ENCODE data around the gene SHISA9.

Gene SHISA9

DNA sequence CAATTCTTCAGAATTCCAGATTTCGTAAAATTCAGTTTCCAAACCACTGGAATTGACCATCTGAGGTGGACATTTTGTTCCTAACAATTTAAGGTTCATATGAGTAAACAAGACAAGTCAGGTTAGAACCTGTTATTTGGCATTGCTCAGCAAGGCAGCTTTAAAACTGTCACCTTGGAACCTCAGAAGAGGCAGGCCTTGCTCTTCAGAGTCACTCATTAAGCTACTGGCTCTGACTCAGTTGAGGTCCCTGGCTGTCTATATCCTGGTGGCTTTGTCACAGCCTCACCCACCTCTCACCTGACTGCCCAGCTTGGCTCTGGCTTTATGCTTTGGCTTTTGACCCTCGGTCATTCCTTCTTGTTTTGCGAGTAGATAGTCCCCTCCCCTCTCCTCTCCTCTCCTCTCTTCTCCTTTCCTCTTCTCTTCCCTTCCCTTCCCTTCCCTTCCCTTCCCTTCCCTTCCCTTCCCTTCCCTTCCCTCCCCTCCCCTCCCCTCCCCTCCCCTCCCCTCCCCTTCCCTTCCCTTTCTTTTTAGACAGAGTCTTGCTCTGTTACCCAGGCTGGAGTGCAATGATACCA, 238.4 kb downstream of the SHISA9 start:
- Mint-ChIP-seq H3K27me3 (peaks cover 5% of the 10 kb centered on the region), H3K9me3 (no peaks in the 10 kb centered on the region), H3K4me1 (no peaks in the 10 kb centered on the region), H3K27ac (no peak overlapping the region), H3K4me3 (no peak overlapping the region), H3K36me3 (ENCODE audit: low read depth) (no peaks in the 10 kb centered on the region)
- DNase-seq (no peak), ATAC-seq (no peak)

DNA sequence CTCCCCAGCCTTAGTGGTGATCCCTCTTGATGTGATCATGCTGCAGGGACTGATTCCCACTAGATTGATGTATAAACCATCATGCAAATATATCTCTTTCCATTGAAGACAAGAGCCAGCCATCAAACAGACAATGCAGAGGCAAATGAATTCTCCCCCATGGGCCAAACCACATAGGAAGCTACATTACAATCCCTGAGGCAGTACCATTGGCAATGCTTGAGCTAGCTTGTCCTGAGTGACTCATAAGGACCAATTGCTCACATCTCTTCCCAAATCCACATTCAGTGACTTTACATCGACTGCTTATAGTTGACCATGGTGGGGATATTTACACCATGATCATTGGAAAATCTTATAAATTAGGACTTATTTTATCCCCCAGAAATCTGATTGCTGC, 242.2 kb downstream of the SHISA9 start:
- ATAC-seq, result no peak
- no peaks in the 10 kb centered on the region for H3K4me1 Mint-ChIP-seq
- no peak for DNase-seq
- no peak overlapping the region for H3K27ac Mint-ChIP-seq
- no peaks in the 10 kb centered on the region for H3K36me3 Mint-ChIP-seq (ENCODE audit: low read depth)
- H3K9me3 Mint-ChIP-seq, result peaks cover 5% of the 10 kb centered on the region
- H3K4me3 Mint-ChIP-seq, result no peak overlapping the region
- peaks cover 5% of the 10 kb centered on the region for H3K27me3 Mint-ChIP-seq

DNA sequence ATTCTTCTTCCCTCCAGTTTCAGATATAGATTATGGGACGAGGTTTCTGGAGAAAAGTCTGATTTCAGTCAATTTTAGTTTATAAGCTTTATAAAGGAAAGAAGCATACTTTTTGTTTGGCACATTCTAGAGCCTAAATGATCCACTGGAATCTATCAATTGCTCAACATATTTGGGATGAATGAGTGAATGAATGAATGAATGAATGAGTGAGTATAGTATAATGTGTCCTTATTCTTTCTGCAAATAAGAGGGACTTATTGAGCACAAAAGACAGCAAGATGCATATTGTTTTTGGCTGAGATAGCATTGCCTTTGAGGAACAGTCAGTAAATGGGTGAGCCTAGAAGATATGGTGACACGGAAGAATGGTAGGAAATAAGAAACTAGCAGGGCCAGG, 245.4 kb downstream of the SHISA9 start:
- Mint-ChIP-seq H3K27me3 (no peaks in the 10 kb centered on the region), H3K27ac (no peak overlapping the region), H3K4me3 (no peak overlapping the region), H3K36me3 (ENCODE audit: low read depth) (no peaks in the 10 kb centered on the region), H3K4me1 (no peaks in the 10 kb centered on the region), H3K9me3 (peaks cover 5% of the 10 kb centered on the region)
- no peak for DNase-seq
- no peak for ATAC-seq

DNA sequence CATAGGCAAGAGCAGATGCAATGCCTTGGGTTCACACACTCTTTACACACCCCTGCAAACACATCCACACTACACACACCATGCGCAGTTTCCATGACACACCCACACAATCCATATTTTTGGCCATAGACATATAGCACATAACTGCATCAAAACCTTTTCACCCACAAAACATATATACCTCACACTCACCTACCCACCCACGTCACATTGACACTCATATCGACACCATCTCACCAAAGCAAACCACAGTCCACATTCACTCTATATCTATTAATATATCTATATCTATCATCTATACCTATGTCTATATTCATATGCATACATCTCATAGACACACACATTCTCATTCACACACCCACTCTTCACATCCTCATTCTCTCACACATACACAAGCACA, 246.9 kb downstream of the SHISA9 start:
- H3K4me1 Mint-ChIP-seq, result no peaks in the 10 kb centered on the region
- H3K27me3 Mint-ChIP-seq, result no peaks in the 10 kb centered on the region
- no peaks in the 10 kb centered on the region for H3K36me3 Mint-ChIP-seq (ENCODE audit: low read depth)
- no peak for DNase-seq
- H3K27ac Mint-ChIP-seq, result no peak overlapping the region
- H3K4me3 Mint-ChIP-seq, result no peak overlapping the region
- peaks cover 5% of the 10 kb centered on the region for H3K9me3 Mint-ChIP-seq
- ATAC-seq, result no peak

DNA sequence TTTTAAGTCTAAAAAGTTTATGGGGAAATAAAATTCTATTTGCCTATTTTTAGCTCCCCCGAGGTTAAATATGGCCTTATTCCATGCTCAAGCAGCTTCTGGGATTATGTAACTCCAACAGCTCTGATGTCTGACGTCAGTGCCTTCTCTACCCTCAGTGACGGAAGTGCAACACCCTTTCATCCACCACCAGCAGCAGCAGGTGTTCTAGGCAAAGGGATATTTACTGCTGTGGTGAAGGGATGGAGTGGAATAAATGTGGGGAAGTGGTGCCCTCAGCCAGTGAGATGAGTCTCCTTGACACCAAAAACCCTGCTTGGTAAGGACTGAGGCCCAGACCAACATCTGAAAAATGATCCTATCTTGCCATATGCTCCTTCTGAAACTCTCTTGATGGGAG, 247.4 kb downstream of the SHISA9 start:
- H3K27ac Mint-ChIP-seq, result no peak overlapping the region
- peaks cover 5% of the 10 kb centered on the region for H3K9me3 Mint-ChIP-seq
- no peak overlapping the region for H3K4me3 Mint-ChIP-seq
- no peaks in the 10 kb centered on the region for H3K27me3 Mint-ChIP-seq
- no peaks in the 10 kb centered on the region for H3K36me3 Mint-ChIP-seq (ENCODE audit: low read depth)
- ATAC-seq, result no peak
- no peaks in the 10 kb centered on the region for H3K4me1 Mint-ChIP-seq
- no peak for DNase-seq

DNA sequence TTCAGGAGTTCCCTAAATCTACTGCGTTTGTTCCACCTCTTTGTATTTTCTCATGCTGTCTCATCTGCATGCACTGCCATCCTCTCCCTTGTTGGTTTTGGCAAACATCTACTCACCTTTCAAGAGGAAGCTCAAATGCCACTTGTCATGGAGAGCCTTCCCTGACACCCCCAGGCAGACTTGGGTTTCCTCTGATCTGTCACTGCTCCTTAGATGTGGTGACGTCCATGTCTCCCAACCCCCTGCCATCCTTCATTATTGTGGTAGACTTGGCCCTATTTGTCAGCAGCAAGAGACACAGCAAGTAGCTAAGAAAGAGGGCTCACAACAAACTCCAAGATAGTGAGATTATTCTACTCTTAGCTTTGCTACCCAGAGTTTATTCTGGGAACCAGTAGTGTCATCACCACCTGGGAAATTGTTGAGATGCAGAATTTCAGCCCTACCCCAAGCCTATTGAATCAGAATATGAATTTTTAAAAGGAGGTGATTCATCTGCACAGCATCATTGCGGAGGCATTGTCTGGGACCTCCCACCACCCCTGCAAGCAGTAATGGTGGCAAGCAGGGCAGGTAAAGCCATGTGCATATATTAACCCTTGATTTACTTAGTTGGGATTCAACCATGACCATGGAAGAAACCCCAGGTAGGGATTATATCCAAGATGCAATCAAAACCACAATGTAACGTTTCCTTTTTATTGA, 248.9 kb downstream of the SHISA9 start:
- H3K36me3 Mint-ChIP-seq (ENCODE audit: low read depth), result no peaks in the 10 kb centered on the region
- ATAC-seq (no peak), DNase-seq (no peak)
- H3K4me1 Mint-ChIP-seq, result no peaks in the 10 kb centered on the region
- H3K4me3 Mint-ChIP-seq, result no peak overlapping the region
- no peak overlapping the region for H3K27ac Mint-ChIP-seq
- H3K27me3 Mint-ChIP-seq, result peaks cover under 1% of the 10 kb centered on the region
- peaks cover 12% of the 10 kb centered on the region for H3K9me3 Mint-ChIP-seq

DNA sequence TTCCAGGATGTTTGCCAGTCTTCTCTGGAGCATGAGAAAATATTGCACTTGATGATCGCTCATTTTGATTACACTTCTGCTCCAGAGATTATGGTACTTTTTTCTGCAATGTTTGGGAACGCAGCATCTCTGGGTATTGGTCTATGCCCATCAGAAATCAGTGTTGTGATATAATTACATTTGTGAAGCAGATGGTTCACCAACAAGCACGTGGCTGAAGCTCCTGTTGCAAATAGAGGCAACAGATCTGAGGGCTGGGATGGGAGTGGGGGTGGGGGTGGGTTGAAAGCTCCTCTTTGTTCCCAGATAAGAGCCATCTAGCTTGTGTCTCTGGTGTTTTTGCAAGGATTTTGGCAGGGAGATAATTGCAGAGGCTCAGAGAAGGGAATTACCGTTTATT, 252.3 kb downstream of the SHISA9 start:
- Mint-ChIP-seq H3K27me3 (peaks cover 2% of the 10 kb centered on the region), H3K4me1 (no peaks in the 10 kb centered on the region), H3K27ac (no peak overlapping the region), H3K4me3 (no peak overlapping the region), H3K9me3 (peaks cover 11% of the 10 kb centered on the region), H3K36me3 (ENCODE audit: low read depth) (no peaks in the 10 kb centered on the region)
- ATAC-seq (no peak), DNase-seq (no peak)

DNA sequence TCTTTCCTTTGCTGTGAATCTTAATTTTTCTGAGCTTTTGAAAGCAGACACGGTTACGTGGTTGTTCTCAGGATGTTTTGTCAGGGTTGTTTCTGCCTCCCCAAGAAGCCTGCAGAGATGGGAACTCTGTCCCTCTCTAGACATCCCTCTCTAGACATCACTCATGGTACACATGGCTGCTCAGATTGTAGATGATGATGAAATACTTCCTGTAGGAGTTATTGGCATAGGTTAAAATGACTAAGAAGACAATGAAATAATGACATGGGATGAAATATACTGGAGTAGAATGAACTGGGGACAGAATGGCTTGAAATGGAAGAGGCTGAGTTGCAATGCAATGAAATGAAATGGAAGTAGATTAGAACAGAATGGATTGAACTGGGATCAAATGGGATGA, 253.4 kb downstream of the SHISA9 start:
- no peak for ATAC-seq
- H3K27me3 Mint-ChIP-seq, result peaks cover 2% of the 10 kb centered on the region
- peaks cover 11% of the 10 kb centered on the region for H3K9me3 Mint-ChIP-seq
- no peaks in the 10 kb centered on the region for H3K4me1 Mint-ChIP-seq
- H3K4me3 Mint-ChIP-seq, result no peak overlapping the region
- H3K36me3 Mint-ChIP-seq (ENCODE audit: low read depth), result no peaks in the 10 kb centered on the region
- no peak for DNase-seq
- H3K27ac Mint-ChIP-seq, result no peak overlapping the region

DNA sequence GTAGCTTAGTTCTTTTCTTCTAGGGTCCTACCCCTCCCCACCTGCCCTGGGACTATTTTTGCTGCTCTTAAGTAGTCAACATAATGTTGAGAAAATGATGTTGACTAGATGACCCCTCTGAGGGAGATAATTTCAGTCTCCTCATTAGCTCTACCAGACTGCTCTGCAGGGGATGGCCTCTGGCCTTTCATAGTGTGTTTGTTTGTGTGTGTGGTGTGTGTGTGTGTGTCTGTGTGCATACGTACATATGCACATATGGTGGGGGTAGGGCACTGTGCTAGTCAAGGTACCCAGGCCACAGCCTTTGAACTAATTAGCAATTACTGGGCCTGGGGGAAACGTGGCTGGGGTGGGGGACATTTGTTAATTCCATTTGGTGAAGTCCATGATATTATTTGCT, 254.0 kb downstream of the SHISA9 start:
- no peaks in the 10 kb centered on the region for H3K36me3 Mint-ChIP-seq (ENCODE audit: low read depth)

DNA sequence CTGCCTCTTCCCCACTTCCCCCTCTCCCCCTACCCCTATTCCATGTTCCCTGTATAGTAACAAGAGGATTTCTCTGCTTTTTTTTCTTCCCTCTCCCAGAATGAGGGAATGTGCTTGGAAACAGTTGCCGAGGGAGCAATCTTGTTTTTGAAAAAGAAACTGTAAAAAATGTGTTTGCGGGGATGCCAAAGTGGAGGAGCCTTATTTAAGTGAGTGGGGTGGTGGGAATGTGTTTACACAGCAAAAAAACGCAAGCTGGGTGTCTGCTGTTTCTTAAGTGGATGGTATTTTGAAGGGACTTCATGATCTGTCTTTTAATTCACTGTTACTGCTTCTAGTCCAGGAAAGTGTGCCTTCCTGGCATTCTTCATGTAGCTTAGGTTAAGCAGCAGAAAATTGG, 254.4 kb downstream of the SHISA9 start:
- Mint-ChIP-seq H3K4me1 (no peaks in the 10 kb centered on the region), H3K27ac (no peak overlapping the region), H3K9me3 (peaks cover 11% of the 10 kb centered on the region), H3K4me3 (no peak overlapping the region), H3K27me3 (peaks cover 2% of the 10 kb centered on the region), H3K36me3 (ENCODE audit: low read depth) (no peaks in the 10 kb centered on the region)
- DNase-seq (no peak), ATAC-seq (no peak)

More for the DNA sequence above, 254.0 kb downstream of the SHISA9 start:
- DNase-seq (no peak), ATAC-seq (no peak)
- H3K4me1 Mint-ChIP-seq, result no peaks in the 10 kb centered on the region
- no peak overlapping the region for H3K27ac Mint-ChIP-seq
- peaks cover 2% of the 10 kb centered on the region for H3K27me3 Mint-ChIP-seq
- H3K4me3 Mint-ChIP-seq, result no peak overlapping the region
- H3K9me3 Mint-ChIP-seq, result peaks cover 11% of the 10 kb centered on the region

DNA sequence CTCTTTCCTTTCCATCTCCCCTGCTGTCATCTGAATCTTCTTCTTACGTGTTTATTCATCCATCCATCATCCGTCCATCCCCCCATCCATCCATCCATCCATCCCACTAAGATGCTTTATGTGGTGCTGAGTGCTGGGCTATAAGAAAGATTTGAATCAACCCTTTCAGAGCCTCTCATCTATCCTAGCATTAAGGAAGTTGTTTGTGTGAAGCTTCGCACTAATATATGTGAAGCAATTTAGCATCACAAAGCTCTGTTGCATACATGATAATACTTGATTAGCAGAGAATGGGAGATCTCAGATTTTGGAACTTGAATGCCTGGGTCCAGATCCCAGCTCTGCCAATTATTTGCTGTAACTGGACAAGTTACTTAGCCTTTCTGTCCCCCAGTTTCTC, 255.7 kb downstream of the SHISA9 start:
- ATAC-seq, result no peak
- H3K4me1 Mint-ChIP-seq, result no peaks in the 10 kb centered on the region
- no peak overlapping the region for H3K27ac Mint-ChIP-seq
- peaks cover 11% of the 10 kb centered on the region for H3K9me3 Mint-ChIP-seq
- H3K36me3 Mint-ChIP-seq (ENCODE audit: low read depth), result no peaks in the 10 kb centered on the region
- peaks cover 2% of the 10 kb centered on the region for H3K27me3 Mint-ChIP-seq
- no peak overlapping the region for H3K4me3 Mint-ChIP-seq
- no peak for DNase-seq

DNA sequence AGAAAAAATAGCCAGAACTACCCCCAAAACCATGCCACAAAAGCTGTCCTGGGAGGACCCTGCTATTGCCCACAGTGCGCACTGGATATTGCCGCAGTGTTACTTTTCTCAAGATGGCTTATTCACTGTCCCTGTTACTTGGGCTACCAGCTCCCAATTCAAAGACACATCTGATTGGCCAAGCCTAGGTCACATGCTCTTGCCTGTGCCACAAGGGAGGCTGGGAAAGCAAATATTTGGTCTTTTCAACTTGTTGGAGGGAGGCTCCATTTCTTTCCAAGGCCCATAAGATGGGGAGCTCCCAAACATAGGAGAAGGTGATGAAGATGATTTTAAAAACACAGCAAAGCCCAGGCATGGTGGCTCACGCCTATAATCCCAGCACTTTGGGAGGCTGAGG, 257.0 kb downstream of the SHISA9 start:
- H3K9me3 Mint-ChIP-seq, result peaks cover 14% of the 10 kb centered on the region
- no peaks in the 10 kb centered on the region for H3K36me3 Mint-ChIP-seq (ENCODE audit: low read depth)
- ATAC-seq (no peak), DNase-seq (no peak)
- H3K27ac Mint-ChIP-seq, result no peak overlapping the region
- no peaks in the 10 kb centered on the region for H3K4me1 Mint-ChIP-seq
- H3K4me3 Mint-ChIP-seq, result no peak overlapping the region
- peaks cover 2% of the 10 kb centered on the region for H3K27me3 Mint-ChIP-seq

DNA sequence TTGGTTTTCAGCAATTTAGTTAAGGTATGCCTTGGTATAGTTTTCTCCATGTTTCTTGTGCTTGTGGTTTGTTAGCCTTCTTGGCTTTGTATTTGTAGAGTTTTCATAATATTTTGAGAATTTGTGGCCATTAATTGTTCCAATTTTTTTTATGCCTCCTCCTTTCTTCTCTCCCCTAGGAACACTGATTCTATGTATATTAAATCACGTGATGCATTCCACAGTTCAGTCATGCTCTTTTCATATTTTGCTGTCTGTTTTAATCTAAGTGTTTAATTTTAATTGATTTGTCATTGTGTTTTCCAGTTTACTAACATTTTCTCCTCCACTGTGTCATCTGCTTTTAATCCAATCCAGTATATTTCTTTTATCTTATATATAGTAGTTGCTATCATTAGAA, 263.6 kb downstream of the SHISA9 start:
- H3K27me3 Mint-ChIP-seq, result peaks cover 6% of the 10 kb centered on the region
- H3K4me1 Mint-ChIP-seq, result no peaks in the 10 kb centered on the region
- no peak overlapping the region for H3K27ac Mint-ChIP-seq
- no peak overlapping the region for H3K4me3 Mint-ChIP-seq
- H3K36me3 Mint-ChIP-seq (ENCODE audit: low read depth), result no peaks in the 10 kb centered on the region
- ATAC-seq (no peak), DNase-seq (no peak)
- peaks cover 30% of the 10 kb centered on the region for H3K9me3 Mint-ChIP-seq

DNA sequence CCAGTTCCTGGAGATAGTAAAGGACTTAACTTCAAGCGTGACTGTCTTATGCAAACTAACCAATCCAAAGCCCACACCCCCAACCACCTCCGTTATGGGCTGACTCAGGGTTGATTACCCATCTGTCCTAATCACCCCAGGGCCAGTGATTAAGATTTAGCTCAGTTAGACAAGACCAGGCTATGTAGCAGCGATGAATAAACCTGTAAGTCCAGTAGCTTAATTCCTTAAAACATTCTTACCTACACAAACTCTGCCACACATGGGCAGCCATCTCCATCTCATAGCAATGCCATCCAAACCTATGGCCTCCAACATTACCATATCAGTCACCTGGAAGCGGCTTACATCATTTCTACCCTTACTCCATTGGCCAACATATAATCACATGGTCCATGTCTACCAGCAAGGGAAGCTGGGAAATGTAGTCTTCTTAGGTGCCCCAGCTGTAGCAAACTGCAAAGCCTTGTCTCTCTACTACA, 266.7 kb downstream of the SHISA9 start:
- Mint-ChIP-seq H3K4me3 (no peak overlapping the region), H3K27ac (no peak overlapping the region), H3K36me3 (ENCODE audit: low read depth) (no peaks in the 10 kb centered on the region), H3K27me3 (peaks cover 6% of the 10 kb centered on the region), H3K4me1 (no peaks in the 10 kb centered on the region), H3K9me3 (peaks cover 27% of the 10 kb centered on the region)
- DNase-seq, result no peak
- ATAC-seq, result no peak

DNA sequence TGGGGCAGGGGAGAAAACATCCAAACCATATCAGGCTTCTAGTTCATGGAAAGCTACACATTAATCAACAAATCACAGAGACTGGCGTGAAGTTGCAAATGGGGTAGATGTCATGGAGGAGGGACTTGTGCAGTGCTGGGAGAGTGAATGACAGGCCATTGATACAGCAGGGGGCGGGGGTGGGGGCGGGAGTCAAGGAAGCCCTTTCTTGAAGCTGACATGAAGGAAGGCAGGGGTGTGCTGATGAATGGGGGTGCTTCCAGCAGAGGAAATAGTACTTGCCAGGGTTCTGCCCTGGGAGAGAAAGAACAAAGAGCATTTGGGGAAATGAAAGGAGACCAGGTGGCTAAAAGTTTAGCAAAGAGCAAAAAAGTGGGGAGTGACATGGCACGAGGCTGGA, 269.9 kb downstream of the SHISA9 start:
- no peak overlapping the region for H3K4me3 Mint-ChIP-seq
- no peak for DNase-seq
- peaks cover 6% of the 10 kb centered on the region for H3K27me3 Mint-ChIP-seq
- no peaks in the 10 kb centered on the region for H3K4me1 Mint-ChIP-seq
- ATAC-seq, result no peak
- H3K27ac Mint-ChIP-seq, result no peak overlapping the region
- no peaks in the 10 kb centered on the region for H3K36me3 Mint-ChIP-seq (ENCODE audit: low read depth)
- H3K9me3 Mint-ChIP-seq, result peaks cover 14% of the 10 kb centered on the region

Measured in activated naive CD8-positive, alpha-beta T cell treated with anti-CD3 and anti-CD28 coated beads, Interleukin-2, amount 50 U/mL, for 24 hours (primary cell).